HG03175 (cell line): ENCODE measurements around the gene UBAC1.
"Not testable (repeated sequence)": the region's sequence is repeated elsewhere in the genome, so short reads cannot be mapped to it uniquely, and the experiment has no call there.

Source experiments
- ATAC-seq: cut with Tn5 transposase; IDR thresholded peaks from one replicate; pipeline ENCODE4 v1.9.1; 2021; ENCODE audit warnings: mild to moderate bottlenecking, moderate library complexity; ENCODE audit not compliant: unreplicated experiment

Gene UBAC1

DNA sequence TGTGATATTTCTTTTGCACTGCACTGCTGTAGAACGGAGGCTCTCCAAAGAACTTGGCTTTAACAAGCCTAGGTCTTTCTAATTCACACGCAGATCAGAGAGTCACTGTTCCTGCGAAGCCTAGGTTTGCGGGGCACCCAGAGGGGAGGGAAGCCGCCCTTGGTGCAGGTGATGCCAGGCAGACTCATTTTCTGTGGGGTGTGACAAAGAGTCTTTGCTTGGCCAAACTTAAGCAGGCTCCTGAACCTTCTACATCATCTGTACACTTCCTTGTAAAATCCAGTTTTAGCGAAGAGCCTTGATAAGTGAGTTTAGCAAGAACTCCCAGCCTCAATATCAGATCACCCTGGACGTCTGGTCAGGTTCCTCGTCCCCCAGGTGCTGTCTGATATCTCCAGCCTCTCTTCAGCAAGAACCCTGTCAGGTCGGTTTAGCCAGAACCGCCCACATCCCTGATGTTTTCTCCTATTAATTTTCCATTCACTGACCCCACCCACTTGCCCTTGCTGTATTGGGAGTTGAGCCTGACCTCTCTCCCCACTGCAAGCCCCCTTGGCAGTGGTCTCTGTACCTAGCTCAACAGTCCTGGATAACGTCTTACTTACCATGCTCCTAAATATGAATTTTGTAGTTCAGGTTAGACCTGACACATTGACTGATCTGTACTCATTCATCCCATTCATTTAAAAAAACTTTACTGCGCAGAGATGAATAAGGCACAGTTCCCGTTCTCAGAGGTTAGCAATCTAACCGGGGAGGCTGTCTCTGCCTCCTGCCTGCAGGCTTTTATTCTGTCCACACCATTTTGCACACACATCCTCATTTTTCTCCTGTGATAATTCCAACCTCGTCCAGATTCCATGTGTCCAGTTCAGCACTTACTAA lies 880 bp upstream of the UBAC1 start:
- ATAC-seq: no peak

GRCh38 chr9:135960411-135961276 lies 529 bp downstream of the UBAC1 start:
- no peak for ATAC-seq

DNA sequence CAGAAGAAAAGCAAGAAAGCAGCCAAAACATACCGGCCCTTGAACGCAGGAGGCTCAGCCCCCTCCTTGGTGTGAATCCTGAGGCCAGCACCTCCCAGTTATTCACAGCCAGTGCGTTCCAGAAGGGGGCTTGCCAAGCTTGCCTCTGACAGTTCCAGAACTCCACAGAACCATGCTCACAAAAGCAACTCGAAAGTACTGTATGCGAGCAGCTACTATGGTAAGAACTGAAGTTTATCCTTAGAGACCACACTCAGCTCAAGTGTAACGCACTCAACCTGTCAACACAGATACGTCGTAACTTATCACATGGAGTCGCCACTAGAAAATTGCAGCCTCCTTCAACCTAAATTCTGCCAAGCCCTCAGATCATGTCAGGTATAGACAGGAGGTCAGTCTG lies 1.4 kb downstream of the UBAC1 start:
- ATAC-seq: no peak

- ATAC-seq: no peak
Observed at GRCh38 chr9:135958485-135958884, 2.7 kb downstream of the UBAC1 start.

GRCh38 chr9:135957431-135957830 lies 3.7 kb downstream of the UBAC1 start:
- no peak for ATAC-seq

DNA sequence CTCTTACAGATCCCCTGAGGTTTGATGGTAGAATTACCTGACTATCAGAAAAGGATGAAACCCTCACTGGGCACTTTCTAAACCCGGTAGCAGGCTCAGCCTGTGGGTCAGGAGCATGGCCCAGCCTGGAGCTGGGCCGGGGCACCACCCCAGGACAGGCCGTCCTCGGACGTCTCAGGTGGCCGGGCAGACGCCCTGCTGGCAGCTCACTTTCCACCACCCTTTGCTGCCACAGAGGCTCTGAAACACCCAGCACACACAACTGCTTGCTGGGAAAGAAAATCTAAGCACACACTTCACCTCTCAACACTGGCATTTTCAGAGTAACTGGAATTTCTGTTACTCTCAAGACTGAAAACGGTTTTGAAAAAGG lies 4.4 kb downstream of the UBAC1 start:
- no peak for ATAC-seq

DNA sequence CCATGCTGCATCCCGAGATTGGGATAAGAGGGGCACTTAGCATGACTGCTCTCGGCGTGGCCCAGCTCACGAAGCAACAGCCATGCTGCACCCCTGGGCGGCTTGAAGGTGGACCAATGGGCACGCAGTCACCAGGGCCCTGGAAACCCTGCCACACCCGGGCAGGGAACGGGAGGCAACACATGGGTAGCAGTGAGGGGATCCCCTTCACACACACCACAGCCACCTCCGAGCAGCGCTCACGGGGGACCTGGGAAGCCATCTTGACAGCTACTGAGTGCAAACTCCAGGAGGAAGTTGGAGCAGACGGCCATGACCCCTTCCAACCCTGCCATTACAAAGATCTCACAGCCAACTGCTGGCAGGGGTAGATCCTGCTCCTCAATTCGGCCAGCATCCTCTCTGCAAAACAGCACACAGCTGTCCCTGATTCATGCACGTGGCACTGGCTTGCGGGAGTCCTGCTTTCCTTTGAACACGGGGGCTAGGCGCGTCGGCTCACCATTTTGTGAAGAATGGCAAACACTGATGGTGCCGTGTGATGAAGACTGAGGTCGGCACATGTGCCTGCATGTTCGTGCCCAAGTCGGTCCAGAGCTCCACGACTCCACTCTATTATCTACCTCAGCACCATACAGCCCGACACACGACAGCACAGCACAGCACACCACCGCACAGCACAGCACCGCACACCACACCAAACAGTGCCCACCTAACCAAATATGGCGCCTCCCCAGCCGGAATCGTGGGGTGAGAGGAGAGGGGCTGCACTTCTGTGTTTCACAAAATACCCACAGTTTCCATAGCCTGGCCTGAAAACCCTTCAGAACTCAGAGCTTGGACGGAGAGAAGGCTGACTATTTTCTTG lies 5.0 kb downstream of the UBAC1 start:
- ATAC-seq: no peak

- no peak for ATAC-seq
Observed at GRCh38 chr9:135952664-135953206, 8.4 kb downstream of the UBAC1 start.

DNA sequence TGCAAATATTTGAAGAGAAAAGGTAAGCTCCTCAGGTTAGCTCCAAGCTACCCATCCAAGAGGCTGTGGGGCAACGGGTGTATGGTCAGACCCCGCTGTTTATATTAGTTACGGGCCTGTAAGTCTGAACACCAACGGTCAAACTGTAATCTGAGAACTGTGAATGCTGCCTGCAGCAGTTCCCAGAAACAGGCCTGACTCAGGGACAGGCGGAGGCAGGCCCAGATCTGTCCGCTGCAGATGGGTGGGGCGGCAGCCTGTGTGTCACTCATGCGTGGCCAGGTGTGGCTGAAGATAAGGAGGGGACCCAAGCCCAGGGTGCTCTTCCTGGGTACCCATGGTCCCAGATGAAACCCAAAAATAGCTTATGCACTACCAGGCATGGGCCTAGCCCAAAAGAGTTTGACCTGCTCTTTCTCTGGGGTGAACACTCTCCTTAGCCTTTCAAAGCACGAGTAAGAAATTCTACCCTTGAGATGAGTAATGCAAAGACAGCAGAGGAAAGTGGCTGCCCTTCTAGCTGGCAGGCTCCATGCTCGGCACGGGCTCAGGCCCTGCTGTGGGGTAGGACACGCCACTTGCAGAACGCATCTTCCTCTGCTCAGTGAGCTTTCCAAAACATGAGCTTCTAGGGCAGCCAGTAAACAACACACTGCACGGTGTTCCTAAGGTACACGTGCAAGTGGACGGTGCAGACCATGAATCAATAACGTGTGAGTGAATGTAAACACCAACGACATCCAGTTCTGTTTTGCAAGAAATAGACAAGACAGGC lies 9.1 kb downstream of the UBAC1 start:
- no peak for ATAC-seq

- ATAC-seq: not testable (repeated sequence)
Observed at GRCh38 chr9:135951310-135951709, 9.9 kb downstream of the UBAC1 start.

- not testable (repeated sequence) for ATAC-seq
Observed at GRCh38 chr9:135950841-135951240, 10.3 kb downstream of the UBAC1 start.

DNA sequence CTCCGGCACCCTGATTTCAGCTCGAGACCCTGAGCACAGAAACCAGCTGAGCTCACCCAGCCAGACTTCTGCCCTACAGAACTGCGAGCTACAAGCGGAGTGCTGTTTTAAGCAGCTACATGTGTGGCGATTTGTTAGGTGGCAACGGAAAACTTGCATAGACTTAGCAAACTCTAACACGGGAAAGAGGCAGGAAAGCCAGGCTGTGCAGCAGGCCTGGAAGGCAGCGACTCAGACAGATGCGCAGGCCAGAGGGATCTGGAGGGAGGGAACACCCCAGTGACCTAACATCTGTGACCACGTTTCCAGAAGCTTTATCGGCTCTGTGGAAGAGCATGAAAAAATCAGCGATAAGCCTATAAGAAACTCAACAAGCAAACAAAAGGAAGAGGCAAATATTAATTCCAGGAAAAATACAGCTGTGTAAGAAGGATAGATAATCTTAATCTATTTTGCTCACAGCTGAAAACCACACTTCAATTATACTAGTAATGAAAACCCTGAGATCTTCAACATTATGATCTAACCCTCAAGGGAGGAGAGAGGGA lies 11.0 kb downstream of the UBAC1 start:
- no peak for ATAC-seq

- ATAC-seq: no peak
Observed at GRCh38 chr9:135949501-135950134, 11.6 kb downstream of the UBAC1 start.

DNA sequence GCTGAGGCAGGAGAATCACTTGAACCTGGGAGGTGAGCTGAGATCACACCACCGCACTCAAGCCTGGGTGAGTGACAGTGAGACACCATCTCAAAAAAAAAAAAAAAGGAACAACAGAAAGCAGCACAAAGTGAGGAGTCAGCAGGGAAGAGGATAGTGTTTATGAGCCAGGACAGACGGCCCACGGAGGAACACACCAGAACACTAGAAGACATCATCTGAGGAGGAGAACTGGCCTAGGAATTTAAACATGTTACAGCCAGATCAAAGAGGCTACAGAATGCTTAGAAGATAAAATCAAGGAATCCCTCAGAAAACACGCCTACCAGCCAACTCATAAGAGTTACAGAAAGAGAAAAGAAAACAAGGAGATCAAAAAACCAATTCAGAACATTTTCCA lies 12.2 kb downstream of the UBAC1 start:
- ATAC-seq: no peak

DNA sequence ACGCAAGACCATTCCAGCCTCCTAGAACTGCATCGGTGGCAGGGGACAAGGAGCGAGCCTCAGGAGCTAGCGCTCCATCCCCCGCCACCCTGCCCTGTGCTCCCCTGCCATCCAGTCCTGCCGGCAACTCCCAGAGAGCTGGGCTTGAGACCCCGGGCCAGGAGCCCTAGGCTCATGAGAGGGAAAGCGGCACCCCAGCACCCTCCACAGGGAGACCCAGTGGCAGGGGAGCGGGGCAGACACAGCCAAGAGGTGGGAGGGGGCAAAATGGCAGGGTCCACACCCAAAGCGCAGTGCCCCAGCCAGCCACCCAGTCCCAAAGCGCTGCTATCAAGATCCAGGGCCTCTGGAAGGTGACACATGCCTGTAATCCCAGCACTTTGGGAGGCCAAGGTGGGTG lies 12.7 kb downstream of the UBAC1 start:
- no peak for ATAC-seq

DNA sequence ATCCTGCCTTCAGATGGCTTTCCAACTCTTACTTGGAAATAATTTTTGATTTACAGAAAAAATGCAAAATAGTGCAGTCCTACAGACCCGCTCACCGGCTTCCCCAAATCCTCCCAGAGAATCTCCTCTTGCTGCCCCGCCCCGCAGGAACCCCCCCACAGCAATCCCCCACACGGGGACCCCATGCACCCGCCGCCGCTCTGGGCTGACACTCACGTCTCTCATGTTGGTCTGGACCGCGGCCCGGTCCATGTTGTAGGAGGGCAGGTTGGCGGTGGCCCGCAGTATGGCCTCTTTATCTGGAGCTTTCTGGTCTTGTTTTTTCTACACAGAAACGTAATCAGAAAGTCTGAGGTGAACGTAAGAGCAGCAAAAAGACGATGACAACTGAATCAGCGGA lies 13.6 kb downstream of the UBAC1 start:
- ATAC-seq: no peak

DNA sequence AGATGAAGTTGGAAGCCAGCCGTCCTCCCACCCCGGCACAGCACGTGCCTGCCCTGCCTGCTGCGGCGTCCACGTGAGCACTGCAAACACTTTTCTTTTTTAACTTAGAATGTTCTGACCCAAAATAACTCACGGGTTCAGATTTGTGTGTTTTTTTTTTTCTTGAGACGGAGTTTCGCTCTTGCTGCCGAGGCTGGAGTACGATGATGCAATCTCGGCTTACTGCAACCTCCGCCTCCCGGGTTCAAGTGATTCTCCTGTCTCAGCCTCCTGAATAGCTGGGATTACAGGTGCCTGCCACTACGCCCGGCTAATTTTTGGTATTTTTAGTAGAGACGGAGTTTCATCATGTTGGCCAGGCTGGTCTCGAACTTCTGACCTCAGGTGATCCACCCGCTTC lies 14.1 kb downstream of the UBAC1 start:
- ATAC-seq: not testable (repeated sequence)

DNA sequence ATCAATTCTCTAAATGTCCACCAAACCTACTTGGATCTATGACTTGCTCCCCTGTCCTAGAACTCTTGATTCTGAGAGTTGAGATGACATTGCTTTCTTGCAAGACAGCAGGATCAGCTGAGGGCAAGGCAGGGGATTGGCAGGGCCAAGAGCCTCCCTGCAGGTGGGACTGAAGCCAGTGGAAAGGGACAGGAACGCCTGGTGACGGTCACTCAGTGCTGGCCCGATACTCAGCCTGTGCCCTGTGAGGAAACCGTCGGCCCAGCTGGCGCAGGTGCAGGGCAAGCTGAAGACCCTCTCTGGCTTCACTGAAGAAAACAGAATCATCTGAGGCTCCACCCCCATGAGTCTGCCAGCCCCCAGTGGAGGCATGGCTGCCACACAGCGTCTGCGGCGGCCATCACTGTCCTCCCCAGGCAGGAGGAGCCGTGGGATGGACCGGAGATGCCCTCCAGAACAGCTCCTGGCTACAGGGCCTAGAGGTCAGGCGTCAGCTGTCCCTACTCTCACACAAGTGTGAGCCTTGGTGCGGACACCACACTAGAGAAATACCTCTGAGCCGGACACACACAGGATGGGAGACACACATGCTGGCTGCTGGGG lies 14.7 kb downstream of the UBAC1 start:
- ATAC-seq: no peak

- ATAC-seq: no peak
Observed at GRCh38 chr9:135945969-135946368, 15.2 kb downstream of the UBAC1 start.
